NCI-H748 treated with DMSO at 0.1 percent for 48 hours (cell line): ENCODE measurements around the gene DNAJA3.

ENCODE experiments used
- DNase-seq: peaks from one replicate; lab custom pipeline; 2025; lab: John Stamatoyannopoulos, UW

Gene DNAJA3

GRCh38 chr16:4425378-4426020 lies at the start of gene DNAJA3:
Gene DNAJA3, plus strand, starts transcription at chr16:4425868. Its CDS starts 14 bp downstream, at chr16:4425882.
- peak; percentile 86 for DNase-seq

- DNase-seq: no peak
These were observed 49.4 kb upstream of the DNAJA3 start for GRCh38 chr16:4376126-4376892.

- no peak for DNase-seq
These were observed 48.6 kb upstream of the DNAJA3 start for GRCh38 chr16:4376893-4377572.

- DNase-seq: no peak
These were observed 48.0 kb upstream of the DNAJA3 start for GRCh38 chr16:4377573-4378154.

- no peak for DNase-seq
These were observed 47.5 kb upstream of the DNAJA3 start for GRCh38 chr16:4378161-4378666.

- no peak for DNase-seq
These were observed 46.5 kb upstream of the DNAJA3 start for GRCh38 chr16:4378999-4379690.

- no peak for DNase-seq
These were observed 45.3 kb upstream of the DNAJA3 start for GRCh38 chr16:4380119-4381063.

- no peak for DNase-seq
These were observed 44.4 kb upstream of the DNAJA3 start for GRCh38 chr16:4381072-4381934.

- DNase-seq: no peak
These were observed 43.5 kb upstream of the DNAJA3 start for GRCh38 chr16:4381935-4382794.

GRCh38 chr16:4382795-4383357 lies 42.8 kb upstream of the DNAJA3 start:
- DNase-seq: no peak

GRCh38 chr16:4383591-4384444 lies 41.9 kb upstream of the DNAJA3 start:
- no peak for DNase-seq

- DNase-seq: no peak
These were observed 41.1 kb upstream of the DNAJA3 start for GRCh38 chr16:4384509-4384942.

- no peak for DNase-seq
These were observed 40.4 kb upstream of the DNAJA3 start for GRCh38 chr16:4385066-4385788.

GRCh38 chr16:4385789-4386450 lies 39.7 kb upstream of the DNAJA3 start:
- no peak for DNase-seq

GRCh38 chr16:4386451-4386805 lies 39.2 kb upstream of the DNAJA3 start:
- DNase-seq: no peak

- no peak for DNase-seq
These were observed 38.6 kb upstream of the DNAJA3 start for GRCh38 chr16:4386951-4387565.
